HEK293T (cell line): ENCODE measurements around the gene GAN.

Source experiments
- ARNT ChIP-seq: fragments of 450-650 bp; IDR thresholded peaks from 2 replicates; pipeline ENCODE4 v1.6.1; 2017; ENCODE audit warnings: mild to moderate bottlenecking
- BHLHE40 ChIP-seq: fragments of 450-650 bp; IDR thresholded peaks from 2 replicates; pipeline ENCODE4 v1.6.1; 2016; ENCODE audit warnings: mild to moderate bottlenecking, moderate library complexity, borderline replicate concordance
- ELF4 ChIP-seq: fragments of 450-650 bp; IDR thresholded peaks from 2 replicates; pipeline ENCODE4 v1.6.1; 2017; ENCODE audit warnings: antibody characterized with exemption
- FOXA1 ChIP-seq: fragments of 450-650 bp; IDR thresholded peaks from 2 replicates; pipeline ENCODE4 v1.6.1; 2016; ENCODE audit warnings: mild to moderate bottlenecking
- FOXK2 ChIP-seq: fragments of 450-650 bp; IDR thresholded peaks from 2 replicates; pipeline ENCODE4 v1.6.1; 2016; ENCODE audit warnings: mild to moderate bottlenecking
- FOXM1 ChIP-seq: fragments of 450-650 bp; IDR thresholded peaks from 2 replicates; pipeline ENCODE4 v1.6.1; 2017; ENCODE audit warnings: mild to moderate bottlenecking, borderline replicate concordance
- LEF1 ChIP-seq: fragments of 450-650 bp; IDR thresholded peaks from 2 replicates; pipeline ENCODE4 v1.6.1; 2017; ENCODE audit warnings: mild to moderate bottlenecking, borderline replicate concordance
- SP1 ChIP-seq: fragments of 450-650 bp; IDR thresholded peaks from 2 replicates; pipeline ENCODE4 v1.6.1; 2017
- SUZ12 ChIP-seq: fragments of 450-650 bp; IDR thresholded peaks from 2 replicates; pipeline ENCODE4 v1.6.1; 2016; ENCODE audit warnings: mild to moderate bottlenecking
- TARDBP ChIP-seq: fragments of 450-650 bp; IDR thresholded peaks from 2 replicates; pipeline ENCODE4 v1.6.1; 2016
- ZNF384 ChIP-seq: fragments of 450-650 bp; IDR thresholded peaks from 2 replicates; pipeline ENCODE4 v1.6.1; 2016

- no peak for TF ChIP-seq FOXK2
- TF ChIP-seq ARNT: no peak
- TF ChIP-seq FOXM1: no peak
- TF ChIP-seq ZNF384: no peak
- TF ChIP-seq SP1: no peak
- no peak for TF ChIP-seq SUZ12
- no peak for TF ChIP-seq BHLHE40
- TF ChIP-seq FOXA1: no peak
- no peak for TF ChIP-seq ELF4
- no peak for TF ChIP-seq LEF1
- TF ChIP-seq TARDBP: no peak
These were observed 18.6 kb downstream of the GAN start for GRCh38 chr16:81333356-81333755.
